Measurements from ENCODE around the gene MRPL33. TPM values are rescaled to one million over a fixed set of nuclear protein-coding genes. Genes with fewer than 3 reads are reported as not detected.

The MRPL33 gene
- total RNA-seq, 3 donors from 2014 or later = 43.4 to 88.2 (median 53.8) TPM

DNA sequence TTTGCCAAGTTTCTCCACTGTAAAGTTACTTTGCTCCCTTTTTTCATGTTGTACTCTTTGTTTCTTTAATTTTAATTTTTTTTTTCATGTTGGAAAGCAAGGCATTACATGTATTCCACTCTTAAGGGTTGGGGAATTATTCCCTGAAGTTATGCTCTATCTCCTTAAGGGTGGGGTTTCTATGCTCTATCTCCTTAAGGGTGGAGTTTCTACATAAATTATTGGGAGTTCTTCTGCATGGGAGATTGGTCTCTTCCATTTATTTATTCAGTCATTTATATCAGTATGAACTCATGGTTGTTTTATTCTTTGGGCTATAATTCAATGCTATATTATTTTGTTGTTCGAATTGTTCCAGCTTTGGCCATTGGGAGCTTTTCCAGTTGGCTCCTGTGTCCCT is 11.2 kb downstream of the MRPL33 start:
- Histone ChIP-seq H3K9me3 (no peaks in the 10 kb centered on the region), H3K4me1 (ENCODE audit: low read depth) (no peaks in the 10 kb centered on the region), H3K4me3 (no peak overlapping the region), H3K36me3 (ENCODE audit: low read depth) (no peaks in the 10 kb centered on the region)
- TF ChIP-seq, protein P1, sequence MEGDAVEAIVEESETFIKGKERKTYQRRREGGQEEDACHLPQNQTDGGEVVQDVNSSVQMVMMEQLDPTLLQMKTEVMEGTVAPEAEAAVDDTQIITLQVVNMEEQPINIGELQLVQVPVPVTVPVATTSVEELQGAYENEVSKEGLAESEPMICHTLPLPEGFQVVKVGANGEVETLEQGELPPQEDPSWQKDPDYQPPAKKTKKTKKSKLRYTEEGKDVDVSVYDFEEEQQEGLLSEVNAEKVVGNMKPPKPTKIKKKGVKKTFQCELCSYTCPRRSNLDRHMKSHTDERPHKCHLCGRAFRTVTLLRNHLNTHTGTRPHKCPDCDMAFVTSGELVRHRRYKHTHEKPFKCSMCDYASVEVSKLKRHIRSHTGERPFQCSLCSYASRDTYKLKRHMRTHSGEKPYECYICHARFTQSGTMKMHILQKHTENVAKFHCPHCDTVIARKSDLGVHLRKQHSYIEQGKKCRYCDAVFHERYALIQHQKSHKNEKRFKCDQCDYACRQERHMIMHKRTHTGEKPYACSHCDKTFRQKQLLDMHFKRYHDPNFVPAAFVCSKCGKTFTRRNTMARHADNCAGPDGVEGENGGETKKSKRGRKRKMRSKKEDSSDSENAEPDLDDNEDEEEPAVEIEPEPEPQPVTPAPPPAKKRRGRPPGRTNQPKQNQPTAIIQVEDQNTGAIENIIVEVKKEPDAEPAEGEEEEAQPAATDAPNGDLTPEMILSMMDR (IDR thresholded peaks at IDR 0.05) = no peak
- ATAC-seq = no peak
- no peak for DNase-seq
- intact Hi-C loops (cut with DNase I, micrococcal nuclease) = no loop called here

DNA sequence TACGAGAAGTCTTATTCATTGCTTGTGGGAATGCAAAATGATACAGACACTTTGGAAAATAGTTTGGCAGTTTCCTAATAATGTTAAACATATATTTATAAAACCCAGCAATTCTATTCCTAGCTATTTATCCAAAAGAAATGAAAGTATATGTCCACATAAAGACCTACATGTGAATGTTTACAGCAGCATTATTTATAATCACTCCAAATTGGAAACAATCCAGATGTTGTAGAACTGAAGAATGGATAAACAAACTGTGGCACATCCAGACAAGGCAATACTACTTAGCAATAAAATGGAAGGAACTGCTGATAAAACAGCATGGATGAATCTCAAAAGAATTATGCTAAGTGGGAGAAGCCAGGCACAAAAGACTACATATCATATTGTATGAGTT is 19.3 kb downstream of the MRPL33 start:
- intact Hi-C loops (cut with DNase I, micrococcal nuclease) = no loop called here
- ATAC-seq = no peak

DNA sequence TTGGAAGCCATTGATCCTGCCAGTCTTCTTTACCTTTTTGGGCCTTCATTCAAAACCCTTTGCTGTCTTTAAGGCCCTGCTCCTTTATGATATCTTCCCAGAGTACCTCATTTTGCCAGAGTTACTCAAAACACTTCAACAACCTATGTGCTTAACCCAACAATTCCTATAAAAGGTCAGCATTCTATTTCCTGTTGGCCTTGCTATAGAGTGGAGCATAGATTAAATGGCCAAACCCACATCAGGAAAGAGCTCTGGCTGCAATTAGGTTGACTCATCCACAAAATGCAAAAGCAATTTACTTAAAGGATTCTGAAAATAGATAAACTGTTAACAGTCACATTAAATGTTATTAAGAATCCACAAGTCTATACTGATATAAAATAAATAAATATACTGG is 21.2 kb downstream of the MRPL33 start:
- intact Hi-C loops (cut with DNase I, micrococcal nuclease) = no loop called here
- no peaks in the 10 kb centered on the region for H3K36me3 ChIP-seq (ENCODE audit: low read depth)
- TF ChIP-seq, protein P1 (IDR thresholded peaks at IDR 0.05) = no peak
- DNase-seq (no peak), ATAC-seq (peak; percentile 87)
- H3K4me1 ChIP-seq (ENCODE audit: low read depth) = no peaks in the 10 kb centered on the region
- no peaks in the 10 kb centered on the region for H3K9me3 ChIP-seq
- H3K4me3 ChIP-seq = no peak overlapping the region

More for the DNA sequence above, 19.3 kb downstream of the MRPL33 start:
- no peak for DNase-seq
- H3K9me3 ChIP-seq = no peaks in the 10 kb centered on the region
- H3K4me3 ChIP-seq = no peak overlapping the region
- H3K36me3 ChIP-seq (ENCODE audit: low read depth) = no peaks in the 10 kb centered on the region
- H3K4me1 ChIP-seq (ENCODE audit: low read depth) = no peaks in the 10 kb centered on the region
- TF ChIP-seq, protein P1 (IDR thresholded peaks at IDR 0.05) = no peak

DNA sequence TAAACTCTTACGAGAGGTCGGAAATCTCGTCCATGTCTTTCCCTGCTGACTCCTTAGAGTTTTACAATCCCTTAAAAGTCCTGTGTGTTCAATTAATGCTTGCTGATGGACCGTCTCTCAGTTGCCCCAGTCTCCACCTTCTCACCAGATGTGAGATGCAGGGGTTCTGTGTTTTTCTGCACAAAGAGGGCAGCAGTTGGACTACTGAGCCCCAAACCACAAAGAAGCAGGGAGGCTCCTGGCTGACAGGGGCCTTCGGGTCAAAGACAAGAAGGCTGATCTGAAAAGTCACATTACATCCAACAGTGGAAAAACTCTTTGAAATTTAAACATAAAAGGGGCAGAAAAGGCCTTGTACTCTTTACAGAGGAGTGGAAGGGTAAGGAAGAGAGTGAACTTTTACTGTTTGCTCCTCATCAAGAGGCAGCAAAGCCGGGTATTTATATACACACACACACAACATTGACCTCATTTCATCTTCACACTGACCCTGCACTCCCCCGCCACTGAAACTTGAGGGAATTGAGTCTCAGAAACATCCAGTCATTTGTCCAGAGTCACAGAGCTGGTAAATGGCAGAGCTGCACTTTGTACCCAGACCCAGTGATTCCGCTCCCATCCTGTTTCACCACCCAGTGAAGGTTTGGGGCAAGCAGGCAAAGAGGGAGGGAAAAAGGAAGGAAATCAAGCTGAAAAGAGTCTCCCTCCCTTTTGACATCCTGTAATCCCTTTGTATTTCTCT is 23.7 kb downstream of the MRPL33 start:
- intact Hi-C loops (cut with DNase I, micrococcal nuclease) = no loop called here
- peak; percentile 21 for ATAC-seq
- H3K36me3 ChIP-seq (ENCODE audit: low read depth) = no peaks in the 10 kb centered on the region
- no peaks in the 10 kb centered on the region for H3K9me3 ChIP-seq
- no peak overlapping the region for H3K4me3 ChIP-seq
- no peaks in the 10 kb centered on the region for H3K4me1 ChIP-seq (ENCODE audit: low read depth)
- no peak for DNase-seq
- TF ChIP-seq, protein P1 (IDR thresholded peaks at IDR 0.05) = no peak

DNA sequence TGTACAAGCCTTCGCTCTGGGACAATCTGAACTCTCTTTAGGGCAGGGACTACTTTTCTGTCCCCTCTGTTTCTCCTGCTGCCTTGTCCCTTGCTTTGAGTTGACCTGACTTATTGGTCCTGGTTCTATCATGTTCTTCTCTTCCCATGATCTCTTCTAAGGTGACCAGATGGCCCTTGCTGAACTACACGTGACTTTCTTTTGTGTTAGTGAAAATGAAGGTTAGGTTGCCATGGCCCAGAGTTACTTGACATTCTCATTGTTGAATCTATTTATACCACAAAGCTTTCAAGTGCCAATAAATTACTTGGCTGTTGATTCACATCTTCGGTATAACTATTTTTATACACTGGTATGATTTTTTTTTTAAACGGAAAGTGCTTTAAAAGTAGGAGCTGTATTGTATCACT is 24.4 kb downstream of the MRPL33 start:
- intact Hi-C loops (cut with DNase I, micrococcal nuclease) = no loop called here
- TF ChIP-seq, protein P1 (IDR thresholded peaks at IDR 0.05) = no peak

More for the DNA sequence above, 24.4 kb downstream of the MRPL33 start:
- no peaks in the 10 kb centered on the region for H3K9me3 ChIP-seq
- ATAC-seq = no peak
- no peaks in the 10 kb centered on the region for H3K4me1 ChIP-seq (ENCODE audit: low read depth)
- no peak overlapping the region for H3K4me3 ChIP-seq
- no peak for DNase-seq
- no peaks in the 10 kb centered on the region for H3K36me3 ChIP-seq (ENCODE audit: low read depth)
